ENCODE measurements around the gene PCDHGC4. TPM values are rescaled to one million over a fixed set of nuclear protein-coding genes. Genes with fewer than 3 reads are reported as not detected.

The PCDHGC4 gene
- total and polyA plus RNA-seq, 3 experiments from 2014 or later = not detected

- H3K27ac ChIP-seq (ENCODE audit: low read depth, low read length) = no peak overlapping the region
- no peak overlapping the region for H3K4me3 ChIP-seq (ENCODE audit: low read length)
- peaks cover 28% of the 10 kb centered on the region for H3K27me3 ChIP-seq (ENCODE audit: insufficient read depth, low read length, poor library complexity, severe bottlenecking)
- H3K9me3 ChIP-seq (ENCODE audit: low read length) = no peaks in the 10 kb centered on the region
- Mint-ChIP-seq H3K36me3 (no peaks in the 10 kb centered on the region), H3K9me3 (peaks cover 0 to 2% (median under 1%) of the 10 kb centered on the region in 5 donors), H3K27ac (peak overlapping the region in 1 of 8 donors; percentile 28), H3K4me1 (peaks cover 9 to 20% (median 12%) of the 10 kb centered on the region in 3 donors), H3K27me3 (peaks cover 65 to 85% of the 10 kb centered on the region in 2 donors), H3K4me3 (peak overlapping the region in 6 of 7 donors; percentile 48 to 76 (median 50))
- ChIA-PET CTCF (no interaction called here), POLR2A (no interaction called here)
- no peaks in the 10 kb centered on the region for H3K4me1 ChIP-seq (ENCODE audit: insufficient read depth, low read length)
- H3K36me3 ChIP-seq (ENCODE audit: insufficient read depth, low read length) = no peaks in the 10 kb centered on the region
- DNase-seq = no peak
Observed at GRCh38 chr5:141491323-141492167, 6.7 kb downstream of the PCDHGC4 start.

DNA sequence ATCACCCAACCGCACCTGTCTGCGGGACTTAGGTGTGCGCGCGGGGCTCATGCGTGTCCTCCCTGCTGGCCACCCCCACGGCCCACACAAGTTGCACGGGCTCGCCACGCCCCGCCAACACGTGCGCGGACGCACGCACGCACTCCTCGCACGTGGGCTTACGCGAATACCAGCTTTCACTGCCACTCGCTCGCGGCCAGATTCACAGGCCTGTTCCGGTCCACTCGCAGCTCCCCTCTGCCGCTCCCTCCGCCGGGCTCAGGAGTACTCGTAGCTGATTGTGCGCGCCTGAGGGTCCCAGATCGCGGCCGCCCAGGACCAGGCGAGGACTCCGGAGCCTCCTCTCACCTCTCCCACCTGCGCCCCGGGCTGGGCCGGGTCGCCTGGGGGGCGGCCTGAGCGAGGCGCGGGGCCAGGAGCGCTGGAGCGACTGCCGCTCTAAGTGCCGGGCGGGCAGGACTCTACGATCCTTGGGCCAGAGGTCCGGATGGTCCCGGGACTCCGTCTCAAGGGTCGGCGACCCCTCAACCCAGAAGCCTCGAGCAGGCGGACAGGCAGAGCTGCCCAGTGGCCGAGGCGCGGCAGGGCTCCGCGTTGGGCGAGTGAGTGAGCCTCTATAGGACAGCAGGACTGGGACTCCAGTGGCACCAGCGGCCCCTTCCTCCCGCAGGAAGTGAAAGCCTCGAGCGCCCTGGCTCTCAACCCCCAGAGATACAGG is 7.5 kb downstream of the PCDHGC4 start:
- H3K27me3 Mint-ChIP-seq = peaks cover 66 to 85% of the 10 kb centered on the region in 2 donors

DNA sequence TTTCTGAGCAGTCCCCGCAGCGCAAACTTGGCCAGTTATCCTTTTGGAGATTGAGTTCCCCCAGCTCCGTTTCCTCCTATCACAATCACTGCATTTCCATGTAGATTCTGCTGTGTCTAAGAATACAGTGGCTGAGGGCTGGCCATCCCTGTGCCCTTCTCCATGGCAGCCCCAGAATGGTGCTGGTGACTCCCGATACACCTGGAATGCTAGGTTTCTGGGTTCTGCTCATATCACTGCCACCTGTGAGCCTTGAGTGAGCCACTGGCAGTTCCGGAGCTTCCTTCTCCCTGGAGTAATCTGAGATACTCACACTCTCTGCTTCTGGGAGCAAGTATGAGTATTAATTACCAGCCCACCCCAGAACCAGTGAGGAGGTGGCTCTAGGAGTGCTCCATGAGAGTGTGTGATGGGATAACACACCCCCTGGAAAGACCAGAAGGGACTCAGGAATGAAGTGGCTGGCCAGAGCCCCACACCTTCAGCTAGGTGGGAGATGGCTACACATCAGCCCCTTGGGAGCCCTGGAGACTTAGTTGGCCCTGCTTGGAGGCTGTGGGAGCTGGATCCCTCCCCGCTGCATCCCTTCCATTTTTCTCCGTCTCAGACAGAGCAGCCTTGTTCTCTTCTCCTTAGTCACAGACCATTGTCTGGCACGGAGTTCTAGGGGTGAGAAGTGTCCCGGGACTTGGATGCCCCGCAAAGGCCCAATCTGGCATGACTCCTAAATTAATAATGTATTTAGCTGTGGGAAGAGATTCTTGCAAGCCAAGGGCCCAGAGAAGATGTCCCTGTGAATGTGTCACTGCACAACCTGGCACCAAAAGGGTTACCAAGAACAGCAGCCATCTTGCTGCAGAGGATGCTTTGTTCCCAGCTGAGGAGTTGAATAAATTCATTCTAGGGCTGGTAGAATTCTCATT is 8.9 kb downstream of the PCDHGC4 start:
- Histone ChIP-seq H3K4me1 (ENCODE audit: insufficient read depth, low read length) (no peaks in the 10 kb centered on the region), H3K4me3 (ENCODE audit: low read length) (no peak overlapping the region), H3K27me3 (ENCODE audit: insufficient read depth, low read length, poor library complexity, severe bottlenecking) (peaks cover 18% of the 10 kb centered on the region), H3K9me3 (ENCODE audit: low read length) (no peaks in the 10 kb centered on the region), H3K36me3 (ENCODE audit: insufficient read depth, low read length) (no peaks in the 10 kb centered on the region), H3K27ac (ENCODE audit: low read depth, low read length) (no peak overlapping the region)
- H3K4me1 Mint-ChIP-seq = peaks cover 9 to 20% (median 12%) of the 10 kb centered on the region in 3 donors
- H3K36me3 Mint-ChIP-seq = peaks cover 0 to 5% (median 0%) of the 10 kb centered on the region in 3 donors
- H3K27me3 Mint-ChIP-seq = peaks cover 62 to 81% of the 10 kb centered on the region in 2 donors
- H3K27ac Mint-ChIP-seq = no peak overlapping the region
- no peak for DNase-seq
- H3K9me3 Mint-ChIP-seq = no peaks in the 10 kb centered on the region
- POLR2A ChIA-PET = no interaction called here
- CTCF ChIA-PET = interaction anchor here (0.8 kb wide), 1 partner anchor 19 kb away, joined by 3 read pairs; no protein-coding TSS in a partner anchor
- peak overlapping the region in 2 of 7 donors; percentile 24 to 61 for H3K4me3 Mint-ChIP-seq

More for the DNA sequence above, 7.5 kb downstream of the PCDHGC4 start:
- Mint-ChIP-seq H3K4me1 (peaks cover 9 to 20% (median 12%) of the 10 kb centered on the region in 3 donors), H3K4me3 (peak overlapping the region in 6 of 7 donors; percentile 48 to 82 (median 62)), H3K9me3 (no peaks in the 10 kb centered on the region), H3K36me3 (no peaks in the 10 kb centered on the region), H3K27ac (peak overlapping the region in 1 of 8 donors; percentile 28)
- POLR2A ChIA-PET = no interaction called here
- no peaks in the 10 kb centered on the region for H3K4me1 ChIP-seq (ENCODE audit: insufficient read depth, low read length)
- H3K27ac ChIP-seq (ENCODE audit: low read depth, low read length) = no peak overlapping the region
- peaks cover 28% of the 10 kb centered on the region for H3K27me3 ChIP-seq (ENCODE audit: insufficient read depth, low read length, poor library complexity, severe bottlenecking)
- CTCF ChIA-PET = interaction anchor here (0.8 kb wide), 1 partner anchor 21 kb away, joined by 3 read pairs; no protein-coding TSS in a partner anchor
- DNase-seq = no peak
- H3K9me3 ChIP-seq (ENCODE audit: low read length) = no peaks in the 10 kb centered on the region
- no peaks in the 10 kb centered on the region for H3K36me3 ChIP-seq (ENCODE audit: insufficient read depth, low read length)
- no peak overlapping the region for H3K4me3 ChIP-seq (ENCODE audit: low read length)

DNA sequence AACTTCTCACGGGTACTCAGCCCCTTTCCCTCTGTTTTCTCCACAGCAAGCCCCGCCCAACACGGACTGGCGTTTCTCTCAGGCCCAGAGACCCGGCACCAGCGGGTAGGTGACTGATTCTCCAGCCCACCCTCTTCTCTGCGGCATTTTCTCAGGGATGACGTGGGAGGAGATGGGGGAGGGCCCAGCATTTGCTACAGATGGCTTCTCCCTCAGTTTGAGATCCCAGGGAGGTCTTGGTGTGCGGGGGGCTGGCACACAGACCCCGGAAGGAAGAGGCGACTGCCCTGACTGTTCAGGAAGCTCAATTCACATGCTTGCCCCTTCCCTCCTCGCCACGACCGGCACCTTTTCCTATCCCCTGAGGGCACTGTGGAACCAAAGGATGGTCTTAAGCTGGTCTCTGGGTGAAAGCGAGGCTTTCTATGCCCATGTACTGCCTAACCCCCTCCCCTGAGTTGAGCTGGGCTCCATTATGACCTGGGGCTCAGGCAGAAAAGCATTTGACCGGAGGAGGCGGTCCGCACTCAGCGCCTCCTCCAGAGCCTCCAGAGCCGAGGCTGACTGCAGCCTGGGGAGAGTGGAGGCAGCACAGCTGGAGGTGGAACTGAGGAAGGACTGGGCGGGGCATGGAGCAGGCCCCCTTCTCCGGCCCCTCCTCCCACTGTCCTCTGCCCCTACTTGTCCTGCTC is 10.1 kb downstream of the PCDHGC4 start:
- no peaks in the 10 kb centered on the region for H3K36me3 ChIP-seq (ENCODE audit: insufficient read depth, low read length)

DNA sequence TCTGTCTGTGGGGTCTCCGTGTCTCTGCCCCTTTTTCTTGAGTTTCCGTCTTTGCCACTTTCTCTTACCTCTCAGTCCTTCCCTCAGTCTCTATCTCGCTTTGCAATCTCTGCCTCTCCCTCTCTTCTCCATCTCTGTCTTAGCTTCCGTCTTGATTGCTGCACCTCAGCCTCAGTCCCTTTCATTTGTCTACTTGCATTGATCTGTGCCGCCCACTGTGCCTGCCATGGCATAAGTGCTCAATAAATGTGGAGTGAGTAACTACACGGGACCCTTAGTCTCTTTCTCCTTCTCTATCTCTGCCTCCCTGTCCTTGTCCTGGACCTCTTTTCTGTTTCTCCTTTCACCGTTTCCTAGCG is 10.6 kb downstream of the PCDHGC4 start:
- no peak for DNase-seq
- Histone ChIP-seq H3K36me3 (ENCODE audit: insufficient read depth, low read length) (no peaks in the 10 kb centered on the region), H3K4me1 (ENCODE audit: insufficient read depth, low read length) (no peaks in the 10 kb centered on the region), H3K27me3 (ENCODE audit: insufficient read depth, low read length, poor library complexity, severe bottlenecking) (peaks cover 14% of the 10 kb centered on the region), H3K4me3 (ENCODE audit: low read length) (no peak overlapping the region), H3K27ac (ENCODE audit: low read depth, low read length) (no peak overlapping the region), H3K9me3 (ENCODE audit: low read length) (no peaks in the 10 kb centered on the region)
- peak overlapping the region; percentile 0 to 27 (median 7) for H3K4me3 Mint-ChIP-seq
- peaks cover 9 to 20% (median 12%) of the 10 kb centered on the region in 3 donors for H3K4me1 Mint-ChIP-seq
- peaks cover 56 to 70% of the 10 kb centered on the region in 2 donors for H3K27me3 Mint-ChIP-seq
- H3K9me3 Mint-ChIP-seq = peaks cover 0 to 2% (median 0%) of the 10 kb centered on the region in 5 donors
- CTCF ChIA-PET = interaction anchor here (1.4 kb wide), 1 partner anchor 17 kb away, joined by 4 read pairs; no protein-coding TSS in a partner anchor
- H3K36me3 Mint-ChIP-seq = peaks cover 0 to 5% (median 0%) of the 10 kb centered on the region in 3 donors
- peak overlapping the region in 1 of 8 donors; percentile 0 for H3K27ac Mint-ChIP-seq
- POLR2A ChIA-PET = no interaction called here

More for the DNA sequence above, 10.1 kb downstream of the PCDHGC4 start:
- peak overlapping the region in 1 of 8 donors; percentile 0 for H3K27ac Mint-ChIP-seq
- Histone ChIP-seq H3K4me1 (ENCODE audit: insufficient read depth, low read length) (no peaks in the 10 kb centered on the region), H3K4me3 (ENCODE audit: low read length) (no peak overlapping the region), H3K9me3 (ENCODE audit: low read length) (no peaks in the 10 kb centered on the region), H3K27me3 (ENCODE audit: insufficient read depth, low read length, poor library complexity, severe bottlenecking) (peaks cover 18% of the 10 kb centered on the region), H3K27ac (ENCODE audit: low read depth, low read length) (no peak overlapping the region)
- peaks cover 0 to 5% (median 0%) of the 10 kb centered on the region in 3 donors for H3K36me3 Mint-ChIP-seq
- peaks cover 60 to 76% of the 10 kb centered on the region in 2 donors for H3K27me3 Mint-ChIP-seq
- ChIA-PET CTCF (interaction anchor here (1.4 kb wide), 1 partner anchor 18 kb away, joined by 4 read pairs; no protein-coding TSS in a partner anchor), POLR2A (no interaction called here)
- H3K9me3 Mint-ChIP-seq = peaks cover 0 to 2% (median 0%) of the 10 kb centered on the region in 5 donors
- H3K4me1 Mint-ChIP-seq = peaks cover 9 to 20% (median 12%) of the 10 kb centered on the region in 3 donors
- DNase-seq = no peak
- H3K4me3 Mint-ChIP-seq = peak overlapping the region in 2 of 7 donors; percentile 4 to 7

- H3K4me3 ChIP-seq (ENCODE audit: low read length) = no peak overlapping the region
- H3K4me1 Mint-ChIP-seq = peaks cover 9 to 20% (median 12%) of the 10 kb centered on the region in 3 donors
- peaks cover 12% of the 10 kb centered on the region for H3K27me3 ChIP-seq (ENCODE audit: insufficient read depth, low read length, poor library complexity, severe bottlenecking)
- H3K36me3 ChIP-seq (ENCODE audit: insufficient read depth, low read length) = no peaks in the 10 kb centered on the region
- no peaks in the 10 kb centered on the region for H3K4me1 ChIP-seq (ENCODE audit: insufficient read depth, low read length)
- no peak for DNase-seq
- H3K36me3 Mint-ChIP-seq = peaks cover 0 to 5% (median 0%) of the 10 kb centered on the region in 3 donors
- peaks cover 50 to 64% of the 10 kb centered on the region in 2 donors for H3K27me3 Mint-ChIP-seq
- no peaks in the 10 kb centered on the region for H3K9me3 ChIP-seq (ENCODE audit: low read length)
- ChIA-PET CTCF (interaction anchor here (1.4 kb wide), 1 partner anchor 17 kb away, joined by 4 read pairs; no protein-coding TSS in a partner anchor), POLR2A (no interaction called here)
- no peak overlapping the region for H3K27ac Mint-ChIP-seq
- H3K4me3 Mint-ChIP-seq = no peak overlapping the region
- peaks cover 0 to 2% (median 0%) of the 10 kb centered on the region in 5 donors for H3K9me3 Mint-ChIP-seq
- H3K27ac ChIP-seq (ENCODE audit: low read depth, low read length) = no peak overlapping the region
Observed at GRCh38 chr5:141496038-141496437, 11.2 kb downstream of the PCDHGC4 start.

GRCh38 chr5:141501761-141502160 is 16.9 kb downstream of the PCDHGC4 start:
- peak overlapping the region in 1 of 7 donors; percentile 44 for H3K4me3 Mint-ChIP-seq
- ChIA-PET POLR2A (no interaction called here), CTCF (interaction anchor here (1.4 kb wide), 1 partner anchor 11 kb away, joined by 3 read pairs; no protein-coding TSS in a partner anchor)
- Histone ChIP-seq H3K36me3 (ENCODE audit: insufficient read depth, low read length) (no peaks in the 10 kb centered on the region), H3K4me1 (ENCODE audit: insufficient read depth, low read length) (no peaks in the 10 kb centered on the region), H3K27me3 (ENCODE audit: insufficient read depth, low read length, poor library complexity, severe bottlenecking) (no peaks in the 10 kb centered on the region), H3K27ac (ENCODE audit: low read depth, low read length) (no peak overlapping the region), H3K9me3 (ENCODE audit: low read length) (no peaks in the 10 kb centered on the region), H3K4me3 (ENCODE audit: low read length) (no peak overlapping the region)
- DNase-seq = no peak
- peaks cover 0 to 2% (median 0%) of the 10 kb centered on the region in 5 donors for H3K9me3 Mint-ChIP-seq
- peaks cover 0 to 5% (median 0%) of the 10 kb centered on the region in 3 donors for H3K36me3 Mint-ChIP-seq
- no peak overlapping the region for H3K27ac Mint-ChIP-seq
- H3K4me1 Mint-ChIP-seq = no peaks in the 10 kb centered on the region
- peaks cover 16 to 21% of the 10 kb centered on the region in 2 donors for H3K27me3 Mint-ChIP-seq

Measured in CD8-positive, alpha-beta memory T cell (primary cell).